Hindlimb muscle (tissue), 1 donor: ENCODE results near the gene ZFP69. TPM values are rescaled to one million over a fixed set of nuclear protein-coding genes. Genes with fewer than 3 reads are reported as not detected.
"Not testable (repeated sequence)": the region's sequence is repeated elsewhere in the genome, so short reads cannot be mapped to it uniquely, and the experiment has no call there.

Experiments used
- DNase-seq: peaks from one replicate; pipeline ENCODE4 v3.0.0-alpha.2; 2013
- polyA plus RNA-seq: library from polyadenylated mRNA; unstranded; fragments of 120-200 nt; gene quantifications from one replicate; pipeline ENCODE4 v1.2.1, GENCODE V29; 2013; ENCODE audit not compliant: insufficient read length

The ZFP69 gene
- polyA plus RNA-seq = 5.0 TPM

DNA sequence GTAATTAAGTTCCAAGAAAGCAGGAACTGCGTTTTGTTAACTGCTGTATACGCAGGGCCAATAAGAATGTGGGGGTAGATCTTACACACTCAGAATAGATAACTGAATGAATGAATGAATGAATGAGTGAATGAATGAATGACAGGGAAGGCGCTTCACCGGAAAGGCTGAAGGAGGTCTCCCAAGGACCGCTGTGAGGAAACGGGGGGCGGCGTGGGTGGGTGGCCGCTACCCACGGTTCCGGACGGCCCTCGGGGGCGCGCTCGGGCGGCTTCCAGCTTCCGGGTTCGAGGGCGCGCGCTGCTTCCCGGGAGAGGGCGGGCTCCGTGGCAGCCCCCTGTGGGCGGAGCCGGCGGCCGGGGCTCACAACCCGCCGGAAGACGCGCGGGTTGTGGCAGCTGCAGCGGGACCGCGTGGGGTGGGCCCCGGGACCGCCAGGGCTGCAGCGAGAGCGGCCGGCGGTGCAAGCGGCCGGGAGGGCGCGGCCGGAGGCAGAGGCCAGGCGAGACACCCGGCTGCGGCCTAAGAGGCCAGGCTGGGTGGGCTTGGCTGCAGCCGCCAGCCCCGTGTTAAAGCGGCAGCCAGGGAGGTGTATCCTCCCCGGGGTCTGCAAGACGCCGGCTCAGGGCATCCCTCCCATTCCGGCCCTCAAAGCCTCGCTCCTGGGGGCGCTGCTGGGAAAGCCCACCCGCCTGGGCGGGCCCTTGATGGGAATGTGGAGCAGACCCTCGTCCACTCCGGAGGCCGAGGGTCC, at the start of gene ZFP69:
ZFP69 (plus strand) TSS at position 367 of the 754 bp plus-strand sequence. CDS start 2,072 bp downstream, outside the sequence.
- peak; percentile 74 for DNase-seq

DNA sequence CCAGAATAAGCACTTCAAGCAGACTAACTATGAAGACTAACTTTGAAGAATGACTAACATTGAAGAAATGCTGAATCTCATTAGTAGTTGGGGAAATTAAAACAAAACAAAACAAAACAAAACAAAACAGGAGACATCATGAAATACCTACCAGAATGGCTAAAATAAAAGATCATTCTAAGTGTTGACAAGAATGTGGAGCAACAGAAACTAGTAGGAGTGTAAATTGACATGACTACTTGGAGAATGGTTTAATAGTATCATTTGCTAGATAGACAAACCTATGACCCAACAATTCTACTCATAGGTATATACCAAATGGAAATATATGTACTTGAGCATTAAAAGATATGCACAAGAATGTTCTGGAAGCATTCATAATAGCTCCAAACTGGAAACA, 45.7 kb upstream of the ZFP69 start:
- no peak for DNase-seq

DNA sequence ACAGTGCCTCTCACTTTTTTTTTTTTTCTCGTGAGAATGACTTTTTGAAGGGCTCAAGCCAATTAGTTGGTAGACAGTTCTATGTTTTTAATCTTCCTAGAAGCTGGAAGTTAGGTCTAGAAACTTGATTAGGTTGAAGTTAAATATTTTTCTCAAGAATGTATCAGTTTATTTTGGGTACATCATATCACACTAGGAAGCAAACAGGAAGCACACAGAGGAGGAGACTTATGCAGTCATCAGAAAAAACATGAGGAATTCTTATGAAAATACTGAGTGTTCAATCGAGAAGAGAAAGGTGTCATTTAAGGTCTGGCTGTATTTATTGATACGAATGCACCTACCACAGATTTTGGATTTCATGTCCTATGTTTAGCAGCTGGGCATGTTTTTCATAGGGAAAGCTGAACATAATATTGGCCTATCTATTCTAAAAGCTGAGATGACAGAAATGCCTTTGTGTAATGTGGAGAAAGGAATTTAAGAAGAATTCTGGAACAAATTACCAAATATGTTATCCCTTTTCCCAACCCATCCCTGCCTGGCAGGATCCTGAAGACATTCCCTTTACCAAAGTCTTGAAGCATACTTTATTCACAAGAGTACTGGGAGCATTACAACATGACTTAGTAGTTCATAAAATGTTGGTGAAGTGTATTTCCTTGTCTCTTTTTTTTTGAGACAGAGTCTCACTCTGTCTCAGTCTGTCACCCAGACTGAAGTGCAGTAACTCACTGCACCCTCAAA, 44.3 kb upstream of the ZFP69 start:
- no peak for DNase-seq

DNA sequence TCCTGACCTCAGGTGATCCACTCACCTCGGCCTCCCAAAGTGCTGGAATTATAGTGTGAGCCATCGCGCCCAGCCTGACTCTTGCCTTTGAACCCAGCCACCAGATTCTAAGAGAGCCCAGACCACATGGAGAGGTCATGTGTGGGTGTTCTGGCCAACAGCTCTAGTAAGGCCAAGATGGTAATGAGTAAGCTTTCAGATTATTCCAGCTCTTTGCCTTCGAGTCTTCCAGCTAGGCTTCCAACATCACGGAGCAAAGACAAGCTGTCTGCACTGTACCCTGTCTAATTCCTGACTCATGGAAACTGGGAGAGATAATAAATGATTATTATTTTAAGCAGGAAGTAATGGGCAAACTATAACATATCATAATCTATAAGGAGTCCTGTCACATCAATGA, 41.6 kb upstream of the ZFP69 start:
- no peak for DNase-seq

DNA sequence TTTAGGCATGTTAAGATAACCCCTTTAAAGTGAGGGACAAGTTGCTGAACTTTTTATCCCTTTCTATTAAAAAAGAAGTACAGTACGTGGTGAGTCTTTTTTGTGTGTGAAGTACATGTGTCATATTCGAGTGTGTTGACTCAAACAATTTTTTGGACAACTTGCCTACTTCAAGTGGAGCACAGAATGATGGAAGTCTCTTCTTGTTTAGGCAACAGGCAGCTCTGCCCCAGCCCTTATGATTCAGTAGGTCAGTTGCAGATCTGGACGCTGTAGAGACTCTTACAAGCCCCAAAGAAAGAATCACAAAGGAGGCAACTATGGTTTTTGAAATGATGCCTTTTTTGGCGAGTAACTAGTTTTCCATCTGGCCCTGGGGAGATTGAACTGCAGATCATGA, 41.2 kb upstream of the ZFP69 start:
- DNase-seq = no peak

DNA sequence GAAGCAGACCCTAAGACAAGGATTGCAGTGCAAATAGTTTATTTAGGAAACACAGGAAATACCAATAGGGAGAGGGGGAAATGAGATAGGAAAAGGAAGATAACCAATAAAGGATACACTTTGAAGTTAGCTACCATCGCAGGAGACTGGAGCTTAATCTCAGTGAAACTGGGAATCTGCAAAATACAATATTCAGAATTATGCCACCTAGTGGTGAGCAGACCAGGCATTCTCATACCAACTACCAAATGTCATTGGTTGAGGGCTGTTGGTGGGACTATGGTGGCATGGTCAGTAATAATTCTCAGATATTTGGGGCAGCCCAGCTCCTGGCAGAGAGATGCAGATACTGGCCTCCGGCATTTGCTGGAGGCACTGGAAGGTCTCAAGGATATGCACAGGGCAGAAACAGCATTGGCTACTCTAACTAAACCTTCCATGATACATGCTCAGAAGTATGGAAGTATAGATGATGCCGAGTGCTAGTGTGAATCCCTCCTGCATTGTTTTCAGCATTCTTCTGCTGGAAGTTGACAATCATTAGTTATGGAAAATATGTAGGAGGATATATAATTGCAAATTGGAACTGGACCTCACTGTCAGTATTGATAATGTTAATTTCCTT, 38.6 kb upstream of the ZFP69 start:
- no peak for DNase-seq

DNA sequence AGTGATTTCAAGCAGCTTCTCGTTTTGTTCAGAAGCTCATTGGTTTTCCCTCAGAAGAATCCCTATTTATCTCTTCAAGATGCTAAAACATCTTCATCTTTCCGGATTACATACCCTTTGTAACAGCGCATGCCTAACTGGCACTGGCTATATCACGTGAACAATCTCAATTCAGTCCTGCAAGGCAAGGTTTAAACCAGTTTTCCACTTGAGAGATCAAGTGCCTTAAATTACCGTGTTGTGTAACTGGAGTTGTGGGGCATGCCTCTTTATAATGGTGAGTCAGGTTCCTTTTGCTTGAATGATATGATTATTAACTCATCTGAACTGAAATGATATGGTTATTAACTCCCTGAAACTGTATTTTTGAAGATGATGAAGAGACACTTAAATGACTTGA, 37.8 kb upstream of the ZFP69 start:
- no peak for DNase-seq

DNA sequence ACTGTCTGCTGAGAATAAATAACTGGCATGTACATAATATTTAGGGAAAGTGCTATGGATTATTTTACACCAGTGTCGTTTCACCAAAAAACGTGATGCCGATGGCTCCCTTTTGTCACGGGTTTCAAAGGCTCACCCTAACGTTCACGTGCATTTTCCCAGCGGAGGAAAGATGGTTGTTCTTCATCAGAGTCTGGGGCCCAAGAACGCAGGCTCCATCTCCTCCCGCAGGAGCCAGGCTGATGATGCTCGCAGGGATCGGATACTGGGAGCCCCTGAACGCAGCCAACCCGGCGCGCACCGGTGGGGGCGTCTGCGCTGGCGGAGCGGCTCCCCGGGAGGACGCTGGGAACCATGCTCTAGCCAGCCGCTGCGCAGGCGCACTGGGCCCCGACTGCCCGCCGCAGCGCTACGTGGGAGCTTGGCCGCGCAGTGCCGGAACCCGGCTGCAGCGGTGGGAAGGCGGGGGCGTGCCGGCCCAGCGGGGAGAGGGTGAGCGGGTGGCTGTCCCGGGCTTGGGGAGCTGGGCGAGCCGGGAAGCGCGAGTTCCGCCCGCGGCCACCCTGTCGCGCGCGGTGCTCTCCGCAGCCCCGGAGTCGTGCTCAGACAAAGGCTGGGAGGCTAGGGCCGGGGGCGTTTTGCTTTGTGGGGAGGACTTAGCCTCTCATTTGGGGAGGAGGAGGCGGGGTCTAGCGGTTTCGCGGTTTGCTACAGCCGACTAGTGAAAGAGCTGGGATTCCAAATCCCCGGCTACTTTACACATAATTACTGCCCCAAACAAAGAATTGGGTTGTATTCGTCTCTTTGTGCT, 27.2 kb upstream of the ZFP69 start, which contains the start of gene ZFP69B:
ZFP69B (plus strand) TSS at position 793 of the 811 bp plus-strand sequence. CDS start 486 bp downstream, outside the sequence.
- peak; percentile 95 for DNase-seq

DNA sequence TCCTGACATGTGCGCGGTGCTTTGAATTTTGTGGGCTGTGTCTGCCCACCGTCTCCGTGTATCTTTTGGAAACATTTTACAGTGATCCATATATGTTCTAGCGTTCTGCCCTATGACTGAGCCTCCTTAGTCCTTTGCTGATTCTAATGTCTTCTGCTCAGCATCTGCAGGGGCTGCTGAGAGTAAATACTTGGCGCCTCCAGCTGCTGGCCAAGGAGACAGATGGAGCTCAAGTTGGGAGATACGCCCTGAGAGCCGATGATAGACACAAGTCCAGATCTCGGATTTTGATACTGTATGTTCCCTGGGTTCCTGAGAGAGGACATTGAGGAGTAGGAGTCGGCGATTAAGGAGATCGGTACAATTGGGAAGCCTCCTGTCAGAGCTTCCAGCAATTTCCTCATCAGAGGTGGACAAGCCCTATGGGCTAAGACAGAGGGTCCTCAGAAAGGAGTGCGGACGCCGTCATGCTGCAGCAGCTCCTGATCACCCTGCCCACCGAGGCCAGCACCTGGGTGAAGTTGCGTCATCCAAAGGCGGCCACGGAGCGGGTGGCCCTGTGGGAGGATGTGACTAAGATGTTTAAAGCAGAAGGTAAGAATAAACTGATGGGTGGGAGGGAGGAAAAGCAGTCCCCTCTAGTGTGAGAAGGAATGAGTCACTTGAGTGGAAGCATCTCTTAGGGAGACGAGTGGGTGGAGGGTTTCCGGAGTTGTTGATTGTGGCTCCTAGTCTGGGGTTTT, 26.4 kb upstream of the ZFP69 start:
- no peak for DNase-seq

DNA sequence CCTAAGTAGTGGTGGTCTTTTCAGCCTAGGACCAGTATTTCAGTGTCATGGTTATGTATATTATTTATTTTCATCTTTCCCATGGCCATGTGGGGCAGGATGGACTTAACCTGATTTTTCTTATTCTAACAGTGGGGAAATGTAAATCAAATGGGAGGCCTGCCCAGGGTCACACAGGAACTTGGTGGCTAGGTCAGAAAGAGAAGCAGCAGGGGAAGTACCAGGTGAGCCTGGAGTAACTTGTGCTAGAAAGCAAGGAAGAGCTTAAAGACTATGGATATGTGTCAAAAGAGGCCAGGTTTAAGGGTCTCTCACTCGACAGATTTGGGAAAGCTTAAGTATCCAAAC, 25.9 kb upstream of the ZFP69 start:
- no peak for DNase-seq

DNA sequence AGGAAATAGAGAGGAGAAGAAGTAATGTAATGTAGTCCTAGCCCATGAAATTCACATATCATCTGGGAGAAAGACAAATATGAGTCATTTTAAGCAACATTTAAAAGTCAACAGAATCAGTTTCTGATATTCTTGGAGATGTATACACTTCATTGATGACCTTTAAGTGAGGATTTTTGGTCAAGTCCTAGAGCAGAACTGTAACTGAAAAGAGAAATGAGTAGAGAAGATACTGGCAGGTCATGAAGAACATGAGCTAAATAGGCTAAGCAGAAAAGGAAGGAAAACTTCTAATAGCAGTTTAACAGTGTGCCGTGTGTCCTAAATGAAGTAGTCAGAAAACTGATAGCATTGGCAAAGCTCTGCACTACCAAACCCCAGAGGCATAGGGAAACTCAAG, 22.2 kb upstream of the ZFP69 start:
- no peak for DNase-seq

DNA sequence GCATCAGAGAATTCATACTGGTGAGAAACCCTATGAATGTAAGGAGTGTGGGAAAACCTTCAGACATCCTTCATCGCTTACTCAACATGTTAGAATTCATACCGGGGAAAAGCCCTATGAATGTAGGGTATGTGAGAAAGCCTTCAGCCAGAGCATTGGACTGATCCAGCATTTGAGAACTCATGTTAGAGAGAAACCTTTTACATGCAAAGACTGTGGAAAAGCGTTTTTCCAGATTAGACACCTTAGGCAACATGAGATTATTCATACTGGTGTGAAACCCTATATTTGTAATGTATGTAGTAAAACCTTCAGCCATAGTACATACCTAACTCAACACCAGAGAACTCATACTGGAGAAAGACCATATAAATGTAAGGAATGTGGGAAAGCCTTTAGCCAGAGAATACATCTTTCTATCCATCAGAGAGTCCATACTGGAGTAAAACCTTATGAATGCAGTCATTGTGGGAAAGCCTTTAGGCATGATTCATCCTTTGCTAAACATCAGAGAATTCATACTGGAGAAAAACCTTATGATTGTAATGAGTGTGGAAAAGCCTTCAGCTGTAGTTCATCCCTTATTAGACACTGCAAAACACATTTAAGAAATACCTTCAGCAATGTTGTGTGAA, 14.0 kb upstream of the ZFP69 start:
- DNase-seq = no peak

DNA sequence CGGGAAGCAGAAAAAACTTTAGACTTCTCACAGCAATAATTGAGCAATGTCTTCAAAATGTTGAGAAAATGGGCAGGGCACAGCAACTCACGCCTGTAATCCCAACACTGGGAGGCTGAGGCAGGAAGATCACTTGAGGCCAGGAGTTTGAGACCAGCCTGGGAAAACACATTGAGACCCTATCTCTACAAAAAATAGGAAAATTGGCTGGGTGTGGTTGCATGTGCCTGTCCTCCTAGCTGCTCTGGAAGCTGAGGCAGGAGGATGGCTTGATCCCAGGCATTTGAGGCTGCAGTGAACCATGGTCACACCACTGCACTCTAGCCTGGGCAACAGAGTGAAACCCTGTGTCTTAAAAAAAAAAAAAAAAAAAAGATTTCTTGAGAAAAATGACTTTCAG, 7.8 kb upstream of the ZFP69 start:
- no peak for DNase-seq

DNA sequence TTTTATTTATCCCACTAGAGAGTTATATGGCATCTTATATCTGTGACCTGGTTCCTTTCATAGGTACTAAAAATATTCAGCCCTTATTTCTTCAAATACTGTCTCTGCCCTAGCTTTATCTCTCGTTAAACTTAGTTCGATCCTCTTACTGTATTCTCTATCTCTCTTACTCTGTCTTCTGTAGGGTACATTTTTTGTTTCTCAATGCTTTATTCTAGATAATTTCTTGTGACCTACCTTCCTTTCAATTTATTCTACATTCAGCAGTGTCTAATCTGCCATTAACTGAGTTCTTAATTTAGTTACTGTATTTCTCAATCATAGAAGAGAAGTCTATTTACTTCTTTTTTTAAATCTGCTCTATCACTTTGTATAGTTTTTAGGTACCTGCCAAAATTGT, 1.8 kb upstream of the ZFP69 start:
- no peak for DNase-seq

DNA sequence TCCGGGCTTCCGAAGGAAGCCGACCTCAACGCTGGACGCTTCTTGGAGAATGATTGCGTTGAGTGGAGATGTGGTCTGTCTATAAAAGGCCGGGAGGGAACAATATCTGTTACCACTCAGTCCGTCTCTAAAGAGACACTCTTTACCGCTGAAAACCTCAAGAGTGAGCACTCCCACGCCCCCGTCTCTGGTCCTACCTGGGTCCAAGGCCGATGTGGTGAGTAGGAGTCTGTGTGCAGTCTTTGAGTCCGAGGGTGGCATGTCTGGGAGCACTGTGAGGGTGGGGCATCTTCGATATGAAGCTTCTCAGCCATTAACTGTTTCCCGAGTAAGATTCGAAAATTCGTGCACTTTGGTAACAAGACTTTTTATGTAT, 576 bp downstream of the ZFP69 start:
- DNase-seq = peak; percentile 20

DNA sequence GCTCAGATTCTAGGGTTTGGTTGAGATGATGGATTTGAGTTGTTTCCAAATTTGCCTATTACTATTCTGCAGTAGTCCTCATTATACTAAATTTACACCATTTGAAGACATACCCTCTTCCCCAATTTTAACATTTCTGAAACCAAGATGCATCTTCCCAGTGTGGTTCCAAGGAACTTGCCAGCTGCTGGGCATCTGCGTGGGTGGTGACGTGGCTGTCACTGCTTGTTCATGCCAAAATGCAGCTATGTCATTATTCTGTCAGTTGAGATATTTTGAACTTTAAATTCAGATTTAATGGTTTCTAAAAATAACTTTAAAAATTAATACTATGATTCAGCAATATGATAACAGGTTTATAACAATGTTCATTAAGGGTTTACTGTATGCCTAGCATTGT, 1.2 kb downstream of the ZFP69 start:
- DNase-seq = peak; percentile 1

DNA sequence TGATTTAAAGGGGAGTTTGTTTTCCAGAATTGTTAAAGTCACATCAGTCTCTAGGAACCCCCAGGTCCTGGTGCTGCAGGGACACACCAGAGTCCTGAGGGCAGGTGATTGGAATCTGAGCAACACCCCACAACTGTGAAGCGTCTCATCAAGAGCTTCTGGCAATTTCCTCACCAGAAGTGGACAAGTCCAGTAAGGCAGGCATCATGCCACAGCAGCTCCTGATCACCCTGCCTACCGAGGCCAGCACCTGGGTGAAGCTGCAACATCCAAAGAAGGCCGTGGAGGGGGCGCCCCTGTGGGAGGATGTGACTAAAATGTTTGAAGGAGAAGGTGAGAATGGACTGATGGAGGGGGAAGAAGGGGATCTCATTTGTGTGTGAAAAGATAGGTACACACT, 2.1 kb downstream of the ZFP69 start:
- DNase-seq = no peak

DNA sequence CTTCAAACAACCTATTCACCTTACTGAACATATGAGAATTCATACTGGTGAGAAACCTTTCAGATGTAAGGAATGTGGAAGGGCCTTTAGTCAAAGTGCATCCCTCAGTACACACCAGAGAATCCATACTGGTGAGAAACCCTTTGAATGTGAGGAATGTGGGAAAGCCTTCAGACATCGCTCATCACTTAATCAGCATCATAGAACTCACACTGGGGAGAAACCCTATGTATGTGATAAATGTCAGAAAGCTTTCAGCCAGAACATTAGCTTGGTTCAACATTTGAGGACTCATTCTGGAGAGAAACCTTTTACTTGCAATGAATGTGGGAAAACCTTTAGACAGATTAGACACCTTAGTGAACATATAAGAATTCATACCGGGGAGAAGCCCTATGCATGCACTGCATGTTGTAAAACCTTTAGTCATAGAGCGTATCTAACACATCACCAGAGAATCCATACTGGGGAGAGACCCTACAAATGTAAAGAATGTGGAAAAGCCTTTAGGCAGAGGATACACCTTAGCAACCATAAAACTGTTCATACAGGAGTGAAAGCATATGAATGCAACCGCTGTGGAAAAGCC, 18.3 kb downstream of the ZFP69 start:
- DNase-seq = no peak

DNA sequence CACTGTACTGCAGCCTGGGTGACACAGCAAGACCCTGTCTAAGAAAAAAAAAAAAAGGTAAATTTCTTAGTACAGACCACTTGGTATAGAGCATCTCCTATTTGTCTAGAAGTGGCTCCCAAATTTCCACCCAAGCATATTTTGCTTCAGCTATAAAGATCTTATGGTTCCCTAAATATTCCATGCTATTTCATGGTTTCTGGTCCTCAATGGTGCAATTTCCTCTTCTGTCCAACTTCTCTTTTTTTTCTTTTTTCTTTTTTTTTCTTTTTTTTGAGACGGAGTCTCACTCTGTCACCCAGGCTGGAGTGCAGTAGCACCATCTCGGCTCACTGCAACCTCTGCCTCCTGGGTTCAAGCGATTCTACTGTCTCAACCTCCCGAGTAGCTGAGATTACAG, 25.6 kb downstream of the ZFP69 start:
- DNase-seq = not testable (repeated sequence)

DNA sequence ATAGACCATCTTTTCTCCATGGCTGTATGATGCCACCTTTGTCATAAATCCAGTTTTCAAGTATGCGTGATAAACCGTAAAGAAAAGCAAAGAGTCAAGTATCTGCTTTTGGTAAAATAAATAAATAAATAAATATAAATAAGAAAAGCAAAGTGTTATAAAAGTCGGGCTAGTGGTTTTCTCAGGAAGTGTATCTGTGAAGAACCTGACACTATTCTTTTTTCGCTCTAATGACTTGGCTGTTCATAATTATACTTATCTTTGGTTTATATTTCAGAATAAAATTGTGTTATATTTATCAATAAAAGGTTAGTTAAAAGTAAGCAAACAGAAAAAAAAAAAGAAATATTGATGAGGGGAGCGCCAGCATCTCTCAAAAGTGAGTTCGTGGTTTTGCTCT, 30.9 kb downstream of the ZFP69 start:
- DNase-seq = no peak
